T-helper 9 cell (primary cell): ENCODE results near the gene GGA1.

ENCODE experiments used
- DNase-seq: peaks from one replicate; pipeline ENCODE4 v3.0.0-alpha.2; 2020

GGA1 gene

DNA sequence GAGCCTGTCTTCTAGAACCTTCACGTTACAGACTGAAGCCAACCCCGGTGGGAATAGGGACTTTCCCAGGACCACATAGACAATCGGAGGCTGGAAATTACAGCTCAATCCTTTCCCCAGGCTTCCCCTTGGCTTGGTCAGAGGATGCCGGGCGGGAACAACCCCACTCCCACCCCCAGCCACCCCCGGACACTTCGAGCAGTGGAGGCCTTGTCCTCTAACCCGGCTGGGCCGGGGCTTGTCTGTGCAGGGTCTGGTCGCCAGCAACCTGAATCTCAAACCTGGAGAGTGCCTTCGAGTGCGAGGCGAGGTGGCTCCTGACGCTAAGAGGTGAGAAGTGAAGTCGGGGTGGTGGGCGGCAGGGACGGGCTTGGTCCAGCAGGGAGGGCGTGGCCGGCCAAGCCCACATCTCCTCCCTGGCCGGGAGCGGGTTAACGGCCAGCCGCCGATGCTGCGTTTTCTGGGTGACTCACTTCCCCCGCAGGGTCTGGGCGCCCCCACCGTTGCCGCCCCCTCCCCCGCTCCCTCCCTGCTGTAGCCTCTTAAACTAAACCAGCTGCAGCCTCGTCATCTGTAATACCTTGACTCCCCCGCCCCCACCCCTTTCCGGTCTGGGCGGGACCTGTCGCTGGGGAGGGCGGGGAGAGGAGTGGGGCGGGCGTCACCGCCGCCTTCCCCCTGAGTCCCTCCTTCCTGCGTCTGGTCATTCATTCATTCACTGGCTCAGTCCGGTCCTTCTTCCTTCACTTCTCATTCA is 68.3 kb downstream of the GGA1 start:
- DNase-seq = peak; percentile 91

DNA sequence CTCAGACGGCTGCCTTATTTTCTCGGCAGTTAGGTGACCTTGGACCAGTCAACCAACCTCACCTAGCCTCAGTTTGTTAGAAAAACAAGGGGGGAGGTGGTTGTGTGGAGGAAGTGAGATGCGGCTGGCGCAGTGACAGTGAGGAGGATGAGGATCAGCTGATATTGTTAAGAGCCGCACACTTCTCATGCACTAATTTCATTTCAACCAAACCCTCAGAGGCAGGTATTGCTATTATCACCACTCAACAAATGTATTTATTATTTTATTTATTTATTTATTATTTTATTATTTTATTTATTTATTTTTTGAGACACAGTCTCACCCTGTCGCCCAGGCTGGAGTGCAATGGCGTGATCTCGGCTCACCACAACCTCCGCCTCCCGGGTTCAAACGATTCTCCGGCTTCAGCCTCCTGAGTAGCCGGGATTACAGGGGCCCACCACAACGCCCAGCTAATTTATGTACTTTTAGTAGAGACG is 68.9 kb downstream of the GGA1 start:
- DNase-seq = no peak

DNA sequence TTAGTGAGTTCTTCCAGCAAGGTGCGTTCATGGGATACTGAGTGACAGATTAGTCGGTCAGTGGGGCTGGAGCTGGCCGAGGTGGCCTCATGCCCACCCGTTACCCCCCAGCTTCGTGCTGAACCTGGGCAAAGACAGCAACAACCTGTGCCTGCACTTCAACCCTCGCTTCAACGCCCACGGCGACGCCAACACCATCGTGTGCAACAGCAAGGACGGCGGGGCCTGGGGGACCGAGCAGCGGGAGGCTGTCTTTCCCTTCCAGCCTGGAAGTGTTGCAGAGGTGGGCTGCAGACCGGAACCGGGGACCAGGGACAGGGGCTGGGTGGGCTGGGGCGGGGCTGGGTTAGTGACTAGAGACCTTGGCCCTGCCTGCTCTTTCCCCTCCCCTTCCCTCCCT is 69.7 kb downstream of the GGA1 start:
- DNase-seq = no peak

DNA sequence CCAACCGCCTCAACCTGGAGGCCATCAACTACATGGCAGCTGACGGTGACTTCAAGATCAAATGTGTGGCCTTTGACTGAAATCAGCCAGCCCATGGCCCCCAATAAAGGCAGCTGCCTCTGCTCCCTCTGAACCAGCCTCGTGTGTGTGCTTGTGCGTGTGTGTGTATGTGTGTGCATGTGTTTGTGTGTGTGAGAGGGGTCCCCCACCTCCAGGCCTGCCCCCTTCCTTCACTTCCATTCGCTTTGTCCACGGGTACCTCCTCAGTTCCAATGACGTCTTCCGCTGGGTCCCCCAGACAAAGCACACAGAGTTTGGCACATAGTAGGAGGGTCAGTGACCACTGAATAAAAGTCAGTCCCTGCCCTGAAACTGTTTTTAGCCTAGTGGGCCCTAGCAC is 71.0 kb downstream of the GGA1 start:
- DNase-seq = no peak

DNA sequence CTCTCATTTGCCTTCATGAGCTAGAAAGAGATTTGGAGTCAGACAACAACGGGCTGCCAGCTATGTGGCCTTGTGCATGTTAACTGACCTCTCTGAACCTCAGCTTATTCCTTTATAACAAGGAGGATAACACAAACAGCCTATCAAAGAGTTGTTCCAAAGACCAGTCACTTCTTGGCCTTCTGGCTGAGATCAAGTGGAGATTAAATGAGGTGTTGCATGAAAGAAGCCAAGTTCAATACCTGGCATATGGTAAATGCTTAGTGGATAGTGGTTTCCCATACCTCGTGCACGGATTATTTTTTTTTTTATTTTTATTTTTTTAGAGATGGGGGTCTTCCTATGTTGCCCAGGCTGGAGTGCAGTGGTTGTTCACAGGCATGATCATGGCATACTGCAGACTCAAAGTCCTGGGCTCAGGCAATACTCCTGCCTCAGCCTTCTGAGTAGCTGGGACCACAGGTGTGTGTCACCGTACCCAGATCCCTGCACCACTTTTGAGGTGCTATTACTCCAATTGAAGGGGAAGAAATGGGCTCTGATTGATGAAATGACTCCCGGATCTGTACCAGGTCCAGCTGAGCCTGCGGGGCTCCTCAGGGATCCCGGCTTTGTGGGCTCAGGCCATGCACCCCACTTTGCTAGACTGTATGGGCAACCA is 71.7 kb downstream of the GGA1 start:
- no peak for DNase-seq

DNA sequence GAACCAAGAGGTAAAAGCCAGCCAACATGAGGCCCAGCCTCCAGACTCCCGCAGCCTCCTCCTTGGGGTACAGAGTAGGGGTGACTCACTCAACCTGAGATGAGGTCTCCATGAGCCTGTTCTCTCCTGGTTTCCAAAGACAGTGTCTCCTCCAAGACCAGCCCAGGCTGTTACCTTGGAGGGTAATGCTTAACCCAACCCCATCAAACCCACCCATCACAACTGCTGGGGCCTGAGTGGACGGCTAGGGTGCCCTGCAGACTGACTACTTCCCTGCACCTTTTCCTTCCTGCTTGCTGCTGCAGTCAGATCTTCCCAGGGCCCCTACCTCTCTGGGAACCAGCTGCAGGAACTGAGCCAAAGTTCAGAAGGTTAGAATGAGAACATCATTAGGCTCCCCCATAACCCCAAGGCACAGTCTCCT is 72.4 kb downstream of the GGA1 start:
- DNase-seq = no peak

DNA sequence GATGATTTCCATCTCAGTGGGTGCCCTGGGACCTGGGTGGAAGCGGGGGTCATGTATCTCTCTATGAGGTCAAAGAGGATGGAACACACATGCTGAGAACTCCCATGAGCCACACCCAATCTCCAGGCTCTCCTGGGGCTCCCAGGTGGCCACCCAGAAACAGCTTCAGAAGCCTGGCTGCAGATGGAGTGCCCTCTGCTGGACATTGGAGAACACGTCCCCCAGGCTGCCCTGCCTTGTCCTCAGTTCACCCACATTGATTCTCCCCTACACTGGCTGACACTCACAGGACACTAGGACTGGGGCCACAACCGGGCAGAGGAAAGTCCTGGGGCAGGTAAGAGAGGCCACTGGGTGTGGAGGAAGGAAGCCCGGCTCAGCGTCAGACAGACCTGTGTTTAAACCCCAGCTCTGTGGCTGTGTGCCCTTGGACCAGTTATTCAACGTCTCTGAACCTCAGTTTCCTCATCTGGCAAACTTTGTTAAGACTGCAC is 73.0 kb downstream of the GGA1 start:
- DNase-seq = peak; percentile 54
